Measurements from ENCODE around the gene PHACTR3.

PHACTR3 gene

GRCh38 chr20:59600472-59600871, 3.9 kb upstream of the PHACTR3 start:
- no peak for DNase-seq (ENCODE audit: extremely low read depth, low read depth)
- H3K4me3 ChIP-seq (replicated peaks; ENCODE audit: low read depth, low read length) = no peak overlapping the region
- TF ChIP-seq CTCF (IDR thresholded peaks at IDR 0.05; ENCODE audit: low read depth, low read length, missing control alignments) = no peak

DNA sequence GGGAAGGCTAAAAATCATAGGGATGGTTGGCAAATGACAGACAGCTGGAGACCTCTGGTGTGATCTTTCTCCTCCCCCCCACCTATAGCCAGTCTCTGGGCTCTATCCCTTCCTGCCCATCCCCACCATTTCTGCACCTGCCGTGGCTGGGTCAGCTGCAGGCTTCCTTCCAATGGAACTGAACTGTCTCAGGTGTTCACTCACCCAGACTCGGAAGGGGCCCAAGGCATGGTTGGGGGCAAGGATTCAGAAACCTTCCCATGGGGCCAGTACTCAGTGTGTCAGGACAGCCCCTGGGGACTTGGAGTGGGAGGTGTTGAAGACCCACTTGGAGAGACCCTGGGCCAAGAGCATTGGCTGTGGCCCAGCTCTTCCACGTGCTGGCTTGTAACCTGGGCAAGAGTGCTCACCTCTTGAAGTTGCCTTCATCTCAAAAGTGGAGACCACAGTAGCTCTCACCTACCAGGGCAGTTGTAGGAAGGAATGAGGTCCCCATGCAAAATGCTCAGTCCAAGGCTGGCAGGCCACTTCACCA, 1.7 kb upstream of the PHACTR3 start:
- no peak for DNase-seq (ENCODE audit: extremely low read depth, low read depth)

DNA sequence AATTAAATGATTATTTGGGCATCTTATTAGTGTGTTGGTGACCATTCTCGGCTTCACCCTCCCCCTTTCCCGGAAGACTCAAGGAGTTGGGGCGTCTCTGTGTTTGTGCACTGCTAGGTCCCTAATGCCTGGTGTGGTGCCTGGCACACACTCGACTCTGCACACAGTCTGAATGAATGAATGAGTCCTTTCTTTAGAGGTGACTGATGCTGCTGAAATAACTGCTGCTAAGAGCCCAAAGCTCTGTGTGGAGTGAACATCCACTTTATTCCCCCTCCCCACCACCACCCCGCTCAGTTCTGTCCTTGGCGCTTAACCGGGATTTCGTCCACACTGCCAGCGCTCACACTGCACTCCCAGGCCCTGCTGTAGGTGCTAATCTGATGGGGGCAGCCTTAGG, 1.2 kb upstream of the PHACTR3 start:
- H3K4me3 ChIP-seq (replicated peaks; ENCODE audit: low read depth, low read length) = no peak overlapping the region
- TF ChIP-seq CTCF (IDR thresholded peaks at IDR 0.05; ENCODE audit: low read depth, low read length, missing control alignments) = no peak
- DNase-seq (ENCODE audit: extremely low read depth, low read depth) = no peak

More for the DNA sequence above, 1.7 kb upstream of the PHACTR3 start:
- no peak for TF ChIP-seq CTCF (IDR thresholded peaks at IDR 0.05; ENCODE audit: low read depth, low read length, missing control alignments)
- H3K4me3 ChIP-seq (replicated peaks; ENCODE audit: low read depth, low read length) = no peak overlapping the region

- DNase-seq (ENCODE audit: extremely low read depth, low read depth) = no peak
- H3K4me3 ChIP-seq (replicated peaks; ENCODE audit: low read depth, low read length) = no peak overlapping the region
- no peak for TF ChIP-seq CTCF (IDR thresholded peaks at IDR 0.05; ENCODE audit: low read depth, low read length, missing control alignments)
These were observed 631 bp downstream of the PHACTR3 start for GRCh38 chr20:59604741-59605600.

- no peak overlapping the region for H3K4me3 ChIP-seq (replicated peaks; ENCODE audit: low read depth, low read length)
- TF ChIP-seq CTCF (IDR thresholded peaks at IDR 0.05; ENCODE audit: low read depth, low read length, missing control alignments) = no peak
- DNase-seq (ENCODE audit: extremely low read depth, low read depth) = no peak
These were observed 1.4 kb downstream of the PHACTR3 start for GRCh38 chr20:59605601-59606364.

GRCh38 chr20:59606566-59606965, 2.2 kb downstream of the PHACTR3 start:
- TF ChIP-seq CTCF (IDR thresholded peaks at IDR 0.05; ENCODE audit: low read depth, low read length, missing control alignments) = no peak
- DNase-seq (ENCODE audit: extremely low read depth, low read depth) = no peak
- H3K4me3 ChIP-seq (replicated peaks; ENCODE audit: low read depth, low read length) = no peak overlapping the region

All from HFF-Myc (cell line).